Prostate gland (tissue), 2 donors: Measurements from ENCODE around the gene ADRA2B. TPM values are rescaled to one million over a fixed set of nuclear protein-coding genes. Genes with fewer than 3 reads are reported as not detected.
"Not testable (repeated sequence)": the region's sequence is repeated elsewhere in the genome, so short reads cannot be mapped to it uniquely, and the experiment has no call there.

ENCODE experiments used
- DNase-seq: peaks from one replicate; pipeline ENCODE4 v3.0.0-alpha.2; 2019; ENCODE audit warnings: low spot score
- H3K27ac ChIP-seq, 2 donors: fragments of 200-600 bp; sonication (generic); 2 replicates each; pipeline ENCODE4 v1.5.1; 2017 to 2019
- H3K27me3 ChIP-seq: fragments of 200-600 bp; sonication (generic); replicated peaks from 2 replicates; pipeline ENCODE4 v1.5.1; 2019; ENCODE audit not compliant: insufficient read depth
- H3K36me3 ChIP-seq, 2 donors: fragments of 200-600 bp; sonication (generic); 1 replicate in 1 of 2; 2 replicates in 1 of 2; pipeline versions ENCODE4 v1.5.1 to v1.8.1; 2017 to 2019
- H3K4me1 ChIP-seq: fragments of 200-600 bp; sonication (generic); replicated peaks from 2 replicates; pipeline ENCODE4 v1.5.1; 2019
- H3K4me3 ChIP-seq, 2 donors: fragments of 200-600 bp; sonication (generic); 2 replicates each; pipeline ENCODE4 v1.5.1; 2017 to 2019
- H3K9me3 ChIP-seq: fragments of 200-600 bp; sonication (generic); 2 replicates; pipeline ENCODE4 v1.5.1; 2017
- POLR2A ChIP-seq: fragments of 450-650 bp; IDR thresholded peaks from one replicate; pipeline ENCODE4 v1.6.1; 2016; ENCODE audit warnings: antibody characterized with exemption, mild to moderate bottlenecking
- POLR2AphosphoS5 ChIP-seq: sonication (generic); formaldehyde crosslinking; IDR thresholded peaks from one replicate; pipeline ENCODE4 v1.6.1; 2017; ENCODE audit warnings: antibody characterized with exemption
- WGBS: methylation state at CpG from one replicate; pipeline ENCODE4 v1.1.5; 2018; 5-methylcytosine and 5-hydroxymethylcytosine counted together
- intact Hi-C: fragments of 100-400 bp; cut with DNase I; formaldehyde crosslinking; loops from one replicate; pipeline ENCODE4 v1.14.2; 2022
- total RNA-seq, 2 donors: library from RNA; depleted of rRNA; stranded (reverse); fragments of >200 nt; gene quantifications; one replicate each; pipeline ENCODE4 v1.1.0, GENCODE V29; 2016
- TF ChIP-seq, protein P1 (sequence below), 4 experiments: fragments of 200-600 bp in 2 of 4; fragments of 450-650 bp in 2 of 4; sonication (generic) in 2 of 4; IDR thresholded peaks; 1 replicate in 3 of 4; 2 replicates in 1 of 4; pipeline ENCODE4 v1.5.1; 2016 to 2019; ENCODE audit warnings: antibody characterized with exemption in 4 of 4, mild to moderate bottlenecking in 2 of 4, moderate library complexity in 2 of 4

ADRA2B gene
- total RNA-seq, 2 donors from 2014 or later: 0.23 to 5.0 TPM

DNA sequence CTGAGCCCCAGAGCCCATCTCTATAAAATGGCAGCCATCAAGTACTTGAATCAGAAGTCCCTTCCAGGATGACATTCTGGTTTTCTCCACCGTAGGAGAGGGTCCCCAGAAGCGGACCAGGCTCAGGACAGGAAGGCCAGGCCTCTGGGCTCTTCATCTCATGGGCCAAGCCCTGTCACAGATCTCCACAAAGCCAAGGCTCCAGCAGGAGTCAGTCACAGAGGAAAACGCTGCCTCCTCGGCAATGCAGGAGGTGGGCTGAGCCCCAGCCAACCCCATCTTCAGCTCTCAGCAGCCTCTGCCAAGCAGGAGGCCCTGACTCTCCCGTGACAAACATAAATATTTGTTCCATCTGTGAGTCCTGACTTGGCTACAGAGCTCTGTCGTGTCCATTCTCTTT, 42.2 kb downstream of the ADRA2B start:
- Histone ChIP-seq H3K27me3 (no peaks in the 10 kb centered on the region), H3K36me3 (no peaks in the 10 kb centered on the region), H3K4me3 (no peak overlapping the region), H3K27ac (no peak overlapping the region), H3K4me1 (no peaks in the 10 kb centered on the region), H3K9me3 (no peaks in the 10 kb centered on the region)
- intact Hi-C loops: no loop called here
- 75% methylated on average over 6 of the region's 6 CpGs for WGBS
- no peak for DNase-seq
- TF ChIP-seq POLR2A: no peak
- no peak for TF ChIP-seq POLR2AphosphoS5
- TF ChIP-seq, protein P1, sequence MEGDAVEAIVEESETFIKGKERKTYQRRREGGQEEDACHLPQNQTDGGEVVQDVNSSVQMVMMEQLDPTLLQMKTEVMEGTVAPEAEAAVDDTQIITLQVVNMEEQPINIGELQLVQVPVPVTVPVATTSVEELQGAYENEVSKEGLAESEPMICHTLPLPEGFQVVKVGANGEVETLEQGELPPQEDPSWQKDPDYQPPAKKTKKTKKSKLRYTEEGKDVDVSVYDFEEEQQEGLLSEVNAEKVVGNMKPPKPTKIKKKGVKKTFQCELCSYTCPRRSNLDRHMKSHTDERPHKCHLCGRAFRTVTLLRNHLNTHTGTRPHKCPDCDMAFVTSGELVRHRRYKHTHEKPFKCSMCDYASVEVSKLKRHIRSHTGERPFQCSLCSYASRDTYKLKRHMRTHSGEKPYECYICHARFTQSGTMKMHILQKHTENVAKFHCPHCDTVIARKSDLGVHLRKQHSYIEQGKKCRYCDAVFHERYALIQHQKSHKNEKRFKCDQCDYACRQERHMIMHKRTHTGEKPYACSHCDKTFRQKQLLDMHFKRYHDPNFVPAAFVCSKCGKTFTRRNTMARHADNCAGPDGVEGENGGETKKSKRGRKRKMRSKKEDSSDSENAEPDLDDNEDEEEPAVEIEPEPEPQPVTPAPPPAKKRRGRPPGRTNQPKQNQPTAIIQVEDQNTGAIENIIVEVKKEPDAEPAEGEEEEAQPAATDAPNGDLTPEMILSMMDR (IDR thresholded peaks at IDR 0.05): no peak

DNA sequence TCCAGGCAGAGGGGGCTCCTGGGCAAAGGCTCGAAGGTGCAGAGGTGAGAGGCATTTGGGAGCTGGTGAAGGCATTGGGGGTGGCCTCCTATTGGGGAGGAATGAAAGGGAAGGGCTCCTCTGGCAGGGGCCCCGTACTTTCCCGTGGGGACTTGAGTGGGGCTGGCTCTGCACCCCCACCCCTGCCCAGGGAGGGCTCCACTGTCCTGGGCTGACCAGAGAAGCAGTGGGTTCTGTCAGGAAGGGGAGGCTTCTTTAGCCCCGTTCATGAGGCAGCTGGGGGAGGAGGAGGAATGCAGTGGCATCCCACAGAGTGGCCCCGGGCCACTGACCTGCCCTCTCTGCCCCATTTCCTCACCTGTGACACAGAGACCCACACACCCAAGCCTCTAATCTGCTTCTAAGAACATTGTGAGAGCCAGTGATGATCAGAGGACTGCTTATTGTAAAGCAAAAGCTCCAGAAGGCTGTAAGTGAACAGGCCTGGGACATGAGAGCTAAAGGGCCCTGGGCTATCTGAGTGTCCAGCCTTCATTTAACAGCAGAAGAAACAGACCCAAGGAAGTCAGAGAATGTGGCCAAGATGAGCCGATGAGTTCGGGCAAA, 43.1 kb downstream of the ADRA2B start:
- intact Hi-C loops: no loop called here
- WGBS: 71% methylated on average over 7 of the region's 7 CpGs

DNA sequence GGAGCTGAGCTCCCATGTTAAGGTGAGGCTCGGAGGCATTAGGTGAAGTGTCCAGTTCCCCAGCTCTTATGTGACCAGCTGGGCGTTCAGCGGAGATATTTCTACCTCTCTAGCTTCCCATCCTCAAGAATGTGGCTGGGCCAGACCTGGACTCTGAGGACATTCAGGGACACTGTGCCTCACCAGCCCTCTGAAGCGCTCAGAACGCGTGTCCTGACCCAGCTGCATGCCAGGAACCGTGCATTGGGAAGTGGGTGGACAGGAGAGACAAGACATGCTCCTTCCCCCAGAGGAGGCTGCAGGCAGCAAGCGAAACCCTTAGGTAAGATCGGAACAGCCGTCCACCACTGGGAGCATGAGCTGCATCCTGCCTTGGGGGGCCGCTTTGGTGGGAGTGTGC, 43.6 kb downstream of the ADRA2B start:
- H3K4me1 ChIP-seq: no peaks in the 10 kb centered on the region
- intact Hi-C loops: no loop called here
- TF ChIP-seq POLR2AphosphoS5 (no peak), POLR2A (no peak)
- TF ChIP-seq, protein P1 (IDR thresholded peaks at IDR 0.05): no peak
- H3K27me3 ChIP-seq: no peaks in the 10 kb centered on the region
- H3K27ac ChIP-seq: no peak overlapping the region
- H3K4me3 ChIP-seq: no peak overlapping the region
- no peaks in the 10 kb centered on the region for H3K9me3 ChIP-seq
- H3K36me3 ChIP-seq: no peaks in the 10 kb centered on the region
- DNase-seq: no peak
- WGBS: 90% methylated on average over 10 of the region's 11 CpGs

More for the DNA sequence above, 43.1 kb downstream of the ADRA2B start:
- Histone ChIP-seq H3K36me3 (no peaks in the 10 kb centered on the region), H3K27ac (no peak overlapping the region), H3K4me1 (no peaks in the 10 kb centered on the region), H3K4me3 (no peak overlapping the region), H3K9me3 (no peaks in the 10 kb centered on the region), H3K27me3 (no peaks in the 10 kb centered on the region)
- no peak for DNase-seq
- TF ChIP-seq, protein P1 (IDR thresholded peaks at IDR 0.05): no peak
- TF ChIP-seq POLR2AphosphoS5 (no peak), POLR2A (no peak)

DNA sequence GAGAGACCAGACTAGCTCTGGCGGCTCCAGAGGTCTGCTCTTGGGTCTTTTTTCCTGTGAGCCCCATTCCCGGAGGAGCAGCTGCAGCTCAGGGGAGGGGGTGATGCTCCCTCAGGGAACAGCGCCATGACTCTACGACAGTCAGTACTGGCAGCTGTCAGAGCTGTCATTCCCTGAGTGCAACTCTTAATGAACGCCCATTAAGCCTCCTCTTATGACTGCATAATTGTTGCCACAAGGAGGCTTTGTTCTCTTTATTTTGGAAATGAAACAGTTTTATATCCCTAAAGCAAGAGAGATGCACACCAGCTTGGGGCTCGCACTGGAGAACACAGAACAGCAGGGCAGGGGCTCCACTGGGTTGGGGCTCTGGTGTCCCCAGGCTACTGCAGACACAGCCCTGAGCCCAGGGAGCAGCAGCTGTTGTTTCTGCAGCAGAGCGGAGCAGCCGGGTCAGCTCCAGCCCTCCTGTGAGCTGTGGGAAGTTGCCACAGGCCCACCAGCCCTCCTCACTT, 44.3 kb downstream of the ADRA2B start:
- H3K36me3 ChIP-seq, H3K9me3 ChIP-seq, DNase-seq, intact Hi-C loops, H3K4me3 ChIP-seq, H3K4me1 ChIP-seq, H3K27me3 ChIP-seq, H3K27ac ChIP-seq: not testable (repeated sequence)
- 75% methylated on average over 7 of the region's 8 CpGs for WGBS

DNA sequence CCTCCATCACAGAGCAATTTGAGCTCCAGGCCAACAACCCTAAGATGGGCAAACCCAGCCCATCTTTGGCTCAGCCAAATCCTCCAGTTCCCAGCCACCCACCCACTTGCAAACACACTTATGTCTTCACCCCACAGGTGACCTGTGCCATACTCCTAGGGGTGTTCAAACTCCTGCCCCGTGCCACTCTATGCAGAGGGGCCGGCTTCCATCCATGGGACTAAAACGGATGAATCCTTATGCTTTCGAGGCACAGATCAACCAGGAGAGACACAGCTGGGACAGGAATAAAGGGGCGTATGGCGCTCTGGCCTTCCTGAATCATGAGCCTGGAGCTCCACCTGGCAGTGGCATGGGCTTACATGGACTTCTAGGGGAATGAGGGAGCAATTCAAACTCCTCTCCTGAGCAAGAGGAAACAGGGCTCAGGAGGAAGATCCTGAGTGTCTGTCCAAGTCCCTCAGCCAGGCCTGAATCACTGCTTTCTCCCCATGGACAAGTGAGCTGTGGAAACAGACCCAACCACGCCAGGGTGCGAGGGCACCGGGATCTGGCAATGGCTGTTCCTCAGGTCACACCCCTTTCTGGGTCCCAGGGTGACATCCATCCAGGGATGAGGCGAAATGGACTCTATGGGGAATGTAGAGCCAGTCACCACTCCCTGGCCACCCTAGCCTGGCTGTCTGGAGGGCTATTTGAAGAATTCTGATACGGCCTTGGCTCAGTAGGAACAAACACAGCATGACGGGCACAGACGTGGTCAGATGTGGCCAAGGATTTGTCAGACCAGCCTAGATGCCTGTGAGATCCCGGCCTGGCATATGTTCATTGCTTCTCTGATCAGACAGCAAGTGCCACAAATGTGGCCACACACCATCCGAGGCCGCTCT, 45.0 kb downstream of the ADRA2B start:
- H3K4me3 ChIP-seq, intact Hi-C loops, H3K27ac ChIP-seq, H3K4me1 ChIP-seq, H3K9me3 ChIP-seq, DNase-seq, H3K27me3 ChIP-seq, H3K36me3 ChIP-seq: not testable (repeated sequence)
- WGBS: 100% methylated on average over 11 of the region's 16 CpGs

DNA sequence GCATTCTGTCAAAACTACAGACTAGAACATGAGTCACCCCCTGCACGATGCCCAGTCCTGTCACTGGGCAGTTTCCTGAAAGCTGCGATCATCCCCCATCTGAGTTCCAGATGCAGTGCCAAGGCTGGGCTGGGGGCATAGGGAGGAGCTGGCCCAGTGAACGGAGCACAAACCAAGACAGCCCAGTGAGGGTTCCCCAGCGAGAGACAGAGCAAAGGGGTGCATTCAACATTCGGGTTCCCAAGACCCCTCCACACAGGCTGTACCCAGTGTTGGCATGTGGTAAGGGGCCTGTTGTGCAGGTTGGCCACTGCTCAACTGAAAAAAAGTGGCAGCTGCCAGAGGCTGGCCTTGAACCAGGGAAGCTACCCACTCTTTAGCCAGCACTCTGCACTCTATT, 46.0 kb downstream of the ADRA2B start:
- H3K4me1 ChIP-seq, H3K9me3 ChIP-seq, DNase-seq, H3K36me3 ChIP-seq, H3K27me3 ChIP-seq, H3K27ac ChIP-seq, H3K4me3 ChIP-seq, intact Hi-C loops: not testable (repeated sequence)
- WGBS: 92% methylated on average over 5 of the region's 5 CpGs

DNA sequence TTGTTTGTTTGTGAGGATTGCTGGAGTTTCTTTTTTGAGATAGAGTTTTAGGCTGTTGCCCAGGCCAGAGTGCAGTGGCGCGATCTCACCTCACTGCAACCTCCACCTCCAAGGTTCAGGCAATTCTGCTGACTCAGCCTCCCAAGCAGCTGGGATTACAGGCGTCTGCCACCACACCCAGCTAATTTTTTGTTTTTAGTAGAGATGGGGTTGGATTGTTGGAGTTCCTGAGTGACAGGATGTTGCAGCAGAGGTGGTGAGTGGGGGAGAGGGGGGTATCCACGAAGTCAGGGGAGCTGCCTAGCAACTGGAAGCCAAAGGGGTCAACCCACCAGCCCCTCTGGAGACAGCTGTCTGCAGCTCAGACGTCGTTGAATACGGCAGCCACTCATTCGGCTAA, 46.5 kb downstream of the ADRA2B start:
- H3K4me3 ChIP-seq, intact Hi-C loops, H3K36me3 ChIP-seq, H3K27ac ChIP-seq, DNase-seq, H3K27me3 ChIP-seq, H3K9me3 ChIP-seq, H3K4me1 ChIP-seq: not testable (repeated sequence)
- 61% methylated on average over 6 of the region's 8 CpGs for WGBS

DNA sequence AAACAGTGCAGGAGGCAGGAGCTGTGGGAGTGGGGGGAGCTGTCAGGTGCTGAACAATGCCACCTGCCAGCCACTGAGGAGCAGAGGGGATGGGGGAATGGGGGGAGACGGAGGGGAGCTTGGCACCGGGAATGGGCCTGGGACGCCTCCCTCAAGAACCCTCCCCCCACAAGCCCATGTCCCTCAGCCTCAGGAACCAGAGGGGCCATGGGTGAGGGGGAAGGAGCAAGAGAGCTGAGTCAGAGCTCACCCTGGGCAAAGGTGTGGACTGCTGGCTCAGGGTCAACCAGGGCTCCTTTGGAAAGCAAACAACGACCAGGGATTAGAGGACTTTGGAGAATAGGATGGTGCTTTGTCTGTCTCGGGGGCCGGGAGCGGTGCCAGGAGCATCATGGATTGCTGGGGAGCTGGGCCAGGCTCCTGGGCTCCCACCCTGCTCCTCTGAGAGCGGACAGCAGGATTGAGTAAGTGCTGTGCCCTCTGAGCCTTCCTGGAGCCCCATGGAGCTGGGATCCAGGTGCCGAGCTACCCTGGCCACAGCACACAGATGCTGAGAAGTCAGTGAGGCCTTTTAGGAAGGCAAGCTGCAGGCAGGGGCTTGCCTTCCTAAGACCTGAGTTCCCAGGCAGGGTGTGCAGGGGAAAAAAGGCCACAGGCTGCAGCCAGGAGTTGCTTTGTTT, 48.3 kb downstream of the ADRA2B start:
- 42% methylated on average over 9 of the region's 9 CpGs for WGBS
- H3K36me3 ChIP-seq, H3K27ac ChIP-seq, H3K27me3 ChIP-seq, DNase-seq, H3K4me3 ChIP-seq, H3K9me3 ChIP-seq, intact Hi-C loops, H3K4me1 ChIP-seq: not testable (repeated sequence)
